HUES6 (cell line): ENCODE results near the gene PRDM16.

ENCODE experiments used
- H3K27ac ChIP-seq: 2 replicates; pipeline ENCODE4 v1.7.0; 2013; ENCODE audit warnings: low read depth, mild to moderate bottlenecking, low read length, inconsistent platforms
- H3K27me3 ChIP-seq: 2 replicates; pipeline ENCODE4 v1.6.1; 2013; ENCODE audit warnings: low read length; ENCODE audit not compliant: control insufficient read depth, insufficient read depth
- H3K36me3 ChIP-seq: 2 replicates; pipeline ENCODE4 v1.6.1; 2013; ENCODE audit warnings: low read length; ENCODE audit not compliant: control insufficient read depth, insufficient read depth
- H3K4me1 ChIP-seq: 2 replicates; pipeline ENCODE4 v1.6.1; 2013; ENCODE audit warnings: low read length; ENCODE audit not compliant: control insufficient read depth, insufficient read depth
- H3K4me3 ChIP-seq: 2 replicates; pipeline ENCODE4 v1.5.1; 2013; ENCODE audit warnings: low read depth, low read length
- H3K9ac ChIP-seq: one replicate; pipeline ENCODE4 v1.6.1; 2013; ENCODE audit warnings: mild to moderate bottlenecking, low read length
- H3K9me3 ChIP-seq: 2 replicates; pipeline ENCODE4 v1.6.1; 2013; ENCODE audit warnings: low read depth, low read length; ENCODE audit not compliant: control insufficient read depth, insufficient read depth

Gene PRDM16

DNA sequence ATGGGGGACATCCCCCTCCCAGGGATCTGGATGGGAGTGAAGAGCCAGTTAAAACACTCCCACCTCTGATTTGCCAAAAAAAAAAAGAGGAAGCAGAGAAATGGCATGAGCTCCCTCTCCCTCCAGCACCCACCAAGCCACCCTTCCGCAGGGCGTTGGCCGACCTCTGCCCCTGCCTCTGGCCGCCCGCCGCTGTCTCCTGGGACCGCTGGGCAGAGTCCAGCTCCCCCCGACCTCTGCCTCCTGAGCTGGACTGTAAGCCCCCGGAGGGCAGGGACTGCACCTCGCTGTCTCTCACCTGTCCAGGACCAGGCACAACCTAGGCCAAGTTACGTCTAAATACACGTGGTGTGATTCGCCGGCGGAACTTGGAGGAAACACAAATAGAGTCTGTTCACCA, 174.3 kb downstream of the PRDM16 start:
- Histone ChIP-seq H3K9me3 (no peaks in the 10 kb centered on the region), H3K27ac (no peak overlapping the region), H3K36me3 (no peaks in the 10 kb centered on the region), H3K4me3 (no peak overlapping the region), H3K4me1 (peaks cover 11% of the 10 kb centered on the region; the same call in 1 of the 2 replicates), H3K27me3 (peaks cover 23% of the 10 kb centered on the region), H3K9ac (no peak overlapping the region)

DNA sequence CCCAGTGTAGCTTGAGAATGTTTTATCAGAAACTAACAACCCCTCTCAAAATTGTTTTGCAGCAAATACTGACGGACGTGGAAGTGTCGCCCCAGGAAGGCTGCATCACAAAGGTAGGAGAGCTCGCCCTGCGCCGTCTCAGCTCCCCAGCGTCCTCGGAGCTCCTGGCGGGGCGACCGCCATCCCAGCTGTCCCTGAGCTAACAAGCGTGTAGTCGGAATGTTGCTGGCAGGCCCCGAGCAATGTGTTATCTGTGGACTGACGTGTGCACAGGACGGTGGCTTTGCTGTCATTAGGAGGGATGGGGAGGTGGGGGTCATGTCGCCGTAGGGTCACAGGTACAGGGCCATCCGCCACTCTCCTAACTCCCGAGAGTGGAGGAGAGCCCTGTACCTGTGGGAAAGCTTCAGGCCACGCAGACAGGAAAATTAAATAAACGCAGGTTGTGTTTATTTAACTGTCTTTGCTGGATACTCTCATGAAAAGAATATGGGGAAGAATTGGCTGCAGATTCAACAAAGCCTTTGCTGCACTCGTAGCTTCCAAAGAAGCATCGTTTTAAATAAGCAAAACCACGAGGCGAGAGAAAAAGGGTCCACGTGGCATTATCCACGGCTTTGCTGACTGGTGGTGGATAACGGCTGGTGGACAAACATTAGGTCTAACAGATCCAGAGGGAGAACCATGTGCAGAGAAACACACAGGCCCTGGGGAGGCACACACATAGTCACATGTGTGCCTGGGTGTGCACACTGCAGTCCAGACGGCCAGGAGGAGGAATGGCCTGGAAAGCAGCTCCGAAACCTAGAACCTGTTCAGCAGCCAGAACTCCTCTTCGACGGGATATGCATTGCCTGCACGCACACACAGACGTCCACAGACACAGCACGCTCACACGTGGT, 175.3 kb downstream of the PRDM16 start:
- Histone ChIP-seq H3K27ac (no peak overlapping the region), H3K36me3 (no peaks in the 10 kb centered on the region), H3K27me3 (peaks cover 30% of the 10 kb centered on the region), H3K4me3 (no peak overlapping the region), H3K4me1 (peaks cover 16% of the 10 kb centered on the region; the same call in 1 of the 2 replicates), H3K9me3 (no peaks in the 10 kb centered on the region), H3K9ac (no peak overlapping the region)

DNA sequence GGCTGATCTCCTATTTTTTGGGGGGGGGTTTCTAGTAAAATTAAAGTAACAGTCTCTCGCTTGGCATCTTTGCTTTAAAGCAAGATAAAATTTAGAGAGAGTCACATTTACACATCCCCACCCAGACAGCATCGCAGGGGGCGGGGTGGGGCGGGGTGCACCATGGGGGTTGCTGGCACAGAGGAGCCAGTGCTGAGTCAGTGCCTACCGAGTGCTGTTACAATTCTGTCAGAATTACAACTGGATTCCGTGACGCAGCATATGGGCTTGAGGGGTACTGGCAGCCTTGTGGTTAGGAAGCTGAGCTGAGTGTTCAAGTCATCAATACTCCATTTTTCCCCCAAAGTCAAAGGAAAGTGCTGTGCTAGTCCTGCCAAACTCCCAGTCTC, 175.9 kb downstream of the PRDM16 start:
- Histone ChIP-seq H3K4me3 (no peak overlapping the region), H3K9me3 (no peaks in the 10 kb centered on the region), H3K9ac (no peak overlapping the region), H3K27me3 (peaks cover 30% of the 10 kb centered on the region), H3K4me1 (peaks cover 16% of the 10 kb centered on the region; the same call in 1 of the 2 replicates), H3K36me3 (no peaks in the 10 kb centered on the region), H3K27ac (no peak overlapping the region)

DNA sequence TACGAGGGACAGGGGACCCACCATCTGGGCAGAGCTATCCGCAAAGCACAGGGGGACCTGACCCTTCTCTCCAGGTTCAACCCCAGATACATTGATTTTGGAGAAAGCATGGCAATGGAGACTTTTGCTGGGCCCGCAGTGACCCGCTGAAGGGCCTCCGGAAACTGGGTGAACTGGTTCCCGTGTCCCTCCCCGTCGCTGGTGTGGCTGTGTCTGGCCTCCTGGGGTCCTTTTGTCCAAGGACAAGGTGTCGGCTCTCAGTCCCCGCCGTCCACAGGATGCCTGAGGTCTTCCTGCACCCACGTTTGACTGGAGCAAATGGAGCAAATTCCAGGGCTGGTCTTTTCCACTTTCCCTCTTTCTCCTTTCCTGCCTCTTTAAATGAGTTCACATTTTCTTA, 176.3 kb downstream of the PRDM16 start:
- Histone ChIP-seq H3K9me3 (no peaks in the 10 kb centered on the region), H3K4me1 (peaks cover 16% of the 10 kb centered on the region; the same call in 1 of the 2 replicates), H3K4me3 (no peak overlapping the region), H3K27ac (no peak overlapping the region), H3K36me3 (no peaks in the 10 kb centered on the region), H3K9ac (no peak overlapping the region), H3K27me3 (peaks cover 30% of the 10 kb centered on the region)

DNA sequence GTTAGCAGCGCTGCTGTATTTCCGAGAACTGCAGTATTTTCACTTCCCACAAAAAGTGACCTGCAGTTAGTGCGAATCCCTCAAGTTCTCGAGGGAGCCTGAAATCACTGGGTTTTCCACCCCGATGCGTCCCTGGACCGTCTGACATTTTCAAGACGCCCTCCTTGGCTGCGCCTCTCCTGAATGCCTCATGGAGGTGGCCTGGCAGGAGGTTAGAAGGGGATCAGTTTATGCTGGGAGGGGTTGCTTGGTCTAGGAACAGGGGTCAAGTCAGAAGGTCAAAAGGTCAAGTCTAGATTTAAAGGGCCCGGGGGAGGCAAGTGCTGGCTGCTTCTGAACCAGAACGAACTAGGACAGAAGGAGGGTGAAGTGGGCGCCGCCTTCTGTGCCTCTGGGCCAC, 176.8 kb downstream of the PRDM16 start:
- no peak overlapping the region for H3K9ac ChIP-seq
- no peak overlapping the region for H3K27ac ChIP-seq
- peaks cover 30% of the 10 kb centered on the region for H3K27me3 ChIP-seq
- H3K9me3 ChIP-seq = no peaks in the 10 kb centered on the region
- H3K36me3 ChIP-seq = no peaks in the 10 kb centered on the region
- H3K4me3 ChIP-seq = no peak overlapping the region
- H3K4me1 ChIP-seq = peaks cover 16% of the 10 kb centered on the region; the same call in 1 of the 2 replicates

DNA sequence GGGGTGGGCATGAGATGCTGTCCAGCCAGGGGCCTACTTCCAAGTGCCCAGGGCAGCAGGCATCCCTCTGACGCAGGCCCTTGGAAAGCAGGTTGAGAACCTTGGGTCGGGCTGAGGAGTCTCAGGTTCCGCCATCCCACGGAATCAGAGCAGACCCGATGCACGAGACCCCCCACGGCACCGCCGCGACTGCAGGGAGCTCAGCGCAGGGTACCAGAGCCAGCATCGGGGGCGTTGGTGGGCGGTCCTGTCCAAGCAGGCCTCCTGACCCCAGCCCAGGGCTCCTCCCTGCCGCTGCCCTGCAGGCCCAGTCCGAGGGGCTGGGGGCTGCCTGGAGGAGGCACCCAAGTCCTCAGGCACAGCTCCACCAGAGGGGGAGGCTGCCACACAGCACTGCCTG, 177.2 kb downstream of the PRDM16 start:
- Histone ChIP-seq H3K27me3 (peaks cover 30% of the 10 kb centered on the region), H3K27ac (no peak overlapping the region), H3K4me3 (no peak overlapping the region), H3K36me3 (no peaks in the 10 kb centered on the region), H3K9ac (no peak overlapping the region), H3K9me3 (no peaks in the 10 kb centered on the region), H3K4me1 (peaks cover 16% of the 10 kb centered on the region; the same call in 1 of the 2 replicates)

DNA sequence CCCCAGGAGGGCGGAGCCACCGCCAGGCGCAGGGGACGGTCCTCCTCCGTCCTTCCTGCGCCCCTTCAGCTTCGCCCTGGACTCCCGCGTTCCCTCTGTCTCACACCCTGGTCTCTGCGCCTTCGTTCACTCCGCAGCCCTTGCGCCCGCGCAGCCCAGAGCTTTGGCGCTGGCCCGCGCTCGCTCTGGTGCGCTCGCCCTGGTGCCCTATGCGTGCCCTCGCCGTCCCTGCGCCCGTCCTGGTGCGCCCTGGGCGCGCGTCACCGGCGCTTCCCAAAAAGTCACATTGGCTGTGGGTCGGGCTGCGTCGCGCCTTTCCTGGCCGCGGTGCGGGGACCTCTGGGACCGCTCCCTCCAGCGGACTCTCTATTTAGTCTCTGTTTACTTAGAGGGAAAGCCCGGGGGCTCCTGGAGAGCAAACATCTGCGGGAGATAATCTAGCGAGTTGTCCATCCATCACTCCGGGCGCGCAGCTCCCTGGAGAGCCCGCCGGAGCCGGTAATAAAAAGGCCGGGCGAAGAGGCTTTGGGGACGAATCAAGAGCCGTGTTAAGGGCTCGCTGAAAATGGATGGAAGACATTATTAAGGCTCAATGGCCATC, 178.6 kb downstream of the PRDM16 start:
- Histone ChIP-seq H3K36me3 (no peaks in the 10 kb centered on the region), H3K9ac (no peak overlapping the region), H3K4me1 (peaks cover 16% of the 10 kb centered on the region; the same call in 1 of the 2 replicates), H3K27me3 (peaks cover 30% of the 10 kb centered on the region), H3K9me3 (no peaks in the 10 kb centered on the region), H3K27ac (no peak overlapping the region), H3K4me3 (peak overlapping the region; percentile 46)

DNA sequence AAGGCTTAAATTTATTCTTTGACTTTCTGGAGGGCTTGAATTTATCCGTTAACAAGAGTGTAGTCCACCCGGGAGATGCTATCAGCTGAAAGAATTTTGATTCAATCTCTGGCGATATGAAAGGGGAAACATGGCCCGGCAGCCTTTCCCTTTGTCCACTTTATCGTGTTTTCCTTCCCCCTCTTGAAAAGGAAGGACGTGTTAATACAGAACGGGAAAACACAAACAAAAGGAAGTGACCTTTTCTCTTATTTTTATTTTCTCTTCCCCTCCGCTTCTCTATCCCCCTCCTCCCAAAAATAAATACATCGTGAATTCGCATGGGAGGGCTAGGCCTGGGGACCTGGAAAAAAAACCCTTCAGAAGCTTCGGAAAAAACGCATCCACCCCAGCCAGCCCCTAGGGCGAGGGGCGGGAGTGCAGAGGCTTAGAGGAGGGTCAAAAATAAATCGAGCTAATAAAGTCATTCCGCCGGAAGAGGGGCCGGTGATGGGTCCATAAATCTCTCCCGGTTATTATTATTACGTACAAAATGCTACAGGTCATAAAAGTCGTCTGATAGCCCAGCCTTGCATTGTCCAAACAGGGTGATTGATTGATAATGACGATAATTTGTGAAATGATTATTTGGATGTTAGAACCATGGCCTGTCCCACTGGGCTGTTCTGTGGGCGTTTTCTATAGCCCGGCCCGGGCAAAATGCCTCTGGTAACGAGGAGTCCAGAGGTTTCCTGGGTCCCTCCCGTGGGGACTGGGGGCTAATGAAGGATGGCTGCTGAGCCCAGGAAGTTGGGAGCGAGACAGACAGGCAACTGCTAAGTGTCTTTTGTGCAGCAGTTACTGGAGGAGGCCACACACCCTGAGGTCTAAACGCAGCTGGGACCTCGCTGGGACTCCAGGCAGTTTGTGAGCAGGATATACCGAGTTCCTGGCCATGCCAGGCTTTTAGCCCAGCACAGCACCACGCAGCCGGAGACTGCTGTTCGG, 179.4 kb downstream of the PRDM16 start:
- Histone ChIP-seq H3K27ac (no peak overlapping the region), H3K4me1 (peaks cover 16% of the 10 kb centered on the region; the same call in 1 of the 2 replicates), H3K9ac (no peak overlapping the region), H3K27me3 (peaks cover 30% of the 10 kb centered on the region), H3K4me3 (peak overlapping the region; percentile 23; the same call in 1 of the 2 replicates), H3K36me3 (no peaks in the 10 kb centered on the region), H3K9me3 (no peaks in the 10 kb centered on the region)

DNA sequence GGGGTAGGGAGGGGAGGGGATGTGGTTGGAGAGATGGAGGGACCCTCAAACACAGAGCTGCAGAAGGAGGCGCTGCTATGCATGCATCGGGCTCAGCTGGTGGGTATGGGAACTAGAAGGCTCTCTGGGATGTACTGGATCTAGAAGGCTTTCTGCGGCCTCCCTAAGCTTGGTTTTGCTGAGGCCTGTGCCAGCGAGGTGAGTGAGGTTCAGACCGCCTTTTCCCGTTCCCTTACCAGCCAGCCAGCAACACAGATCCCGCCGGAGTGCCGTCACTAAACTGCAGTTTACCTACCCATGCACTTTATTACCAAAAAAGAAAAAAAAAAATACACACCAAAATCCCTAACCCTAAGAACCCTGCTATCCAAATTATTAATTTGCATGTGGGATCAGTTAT, 180.2 kb downstream of the PRDM16 start:
- Histone ChIP-seq H3K9me3 (no peaks in the 10 kb centered on the region), H3K4me1 (peaks cover 16% of the 10 kb centered on the region; the same call in 1 of the 2 replicates), H3K27ac (no peak overlapping the region), H3K4me3 (no peak overlapping the region), H3K27me3 (peaks cover 30% of the 10 kb centered on the region), H3K9ac (no peak overlapping the region), H3K36me3 (no peaks in the 10 kb centered on the region)

DNA sequence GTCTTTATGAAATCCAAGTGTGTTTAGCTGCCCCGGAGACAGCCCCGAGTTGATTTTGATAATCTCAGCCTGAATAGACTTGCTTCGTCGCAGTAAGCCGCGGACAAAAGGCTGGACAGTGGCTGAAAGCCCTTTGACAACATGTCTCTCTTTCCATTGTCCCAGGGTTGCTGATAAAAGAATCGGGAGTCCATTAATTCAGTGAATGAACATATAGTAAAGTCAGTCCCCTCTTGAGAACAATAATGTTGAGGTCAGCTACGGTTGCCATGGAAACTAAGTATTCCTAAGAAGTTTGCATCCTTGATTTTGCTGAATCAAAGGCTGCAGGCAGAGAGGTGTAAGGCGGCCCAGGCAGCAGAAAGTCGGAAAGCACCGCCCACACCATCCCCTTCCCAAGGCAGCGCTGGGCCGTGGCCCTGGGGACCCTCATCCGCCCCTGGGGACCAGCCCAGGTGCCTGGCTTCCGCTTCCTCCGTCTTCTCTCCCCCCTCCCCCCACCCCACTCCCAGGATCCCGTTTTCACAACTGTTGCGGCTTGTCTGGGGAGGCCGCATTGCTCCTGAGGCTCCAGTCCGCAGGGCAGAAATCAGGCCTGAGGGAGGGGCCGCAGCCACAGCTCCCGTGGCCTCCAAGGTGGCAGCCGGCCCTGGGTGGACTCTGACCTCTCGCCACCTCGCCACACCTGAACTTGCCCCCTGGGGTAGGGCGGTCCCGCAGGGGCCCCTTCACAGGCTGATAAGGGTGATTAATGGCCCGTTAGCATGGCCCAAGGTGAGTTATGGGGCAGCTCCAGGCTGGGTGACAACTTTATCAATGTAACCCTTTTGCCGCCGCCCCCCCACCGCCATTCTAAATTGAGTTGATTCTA, 180.9 kb downstream of the PRDM16 start:
- Histone ChIP-seq H3K4me1 (peaks cover 16% of the 10 kb centered on the region; the same call in 1 of the 2 replicates), H3K36me3 (no peaks in the 10 kb centered on the region), H3K27me3 (peaks cover 30% of the 10 kb centered on the region), H3K9me3 (no peaks in the 10 kb centered on the region), H3K4me3 (no peak overlapping the region), H3K27ac (no peak overlapping the region), H3K9ac (no peak overlapping the region)
